Smooth muscle cell (in vitro differentiated cells): ENCODE measurements around the gene IL5. TPM values are rescaled to one million over a fixed set of nuclear protein-coding genes. Genes with fewer than 3 reads are reported as not detected.
A peak's percentile ranks its signal among the peaks of the same experiment; 100 is the strongest.

Experiments used
- DNase-seq: peaks from one replicate; lab custom pipeline; 2025; ENCODE audit not compliant: unreplicated experiment; lab: John Stamatoyannopoulos, UW
- H2AFZ ChIP-seq: fragments of 200-600 bp; sonication (generic); 2 replicates; pipeline ENCODE4 v1.6.0; 2016; ENCODE audit warnings: antibody characterized with exemption, low read depth, mild to moderate bottlenecking
- H3F3A ChIP-seq: fragments of 200-600 bp; sonication (generic); 2 replicates; pipeline ENCODE4 v1.6.0; 2017; ENCODE audit warnings: antibody characterized with exemption, low read depth
- H3K27ac ChIP-seq: fragments of 200-600 bp; sonication (generic); 2 replicates; pipeline ENCODE4 v1.5.1; 2016; ENCODE audit warnings: low read depth, mild to moderate bottlenecking
- H3K27me3 ChIP-seq: fragments of 200-600 bp; sonication (generic); 2 replicates; pipeline ENCODE4 v1.6.1; 2016; ENCODE audit warnings: low read depth, mild to moderate bottlenecking
- H3K36me3 ChIP-seq: fragments of 200-600 bp; sonication (generic); 2 replicates; pipeline ENCODE4 v1.5.1; 2016; ENCODE audit warnings: low read depth
- H3K4me1 ChIP-seq: fragments of 200-600 bp; sonication (generic); 2 replicates; pipeline ENCODE4 v1.5.1; 2016; ENCODE audit warnings: low read depth
- H3K4me2 ChIP-seq: fragments of 200-600 bp; sonication (generic); 2 replicates; pipeline ENCODE4 v1.6.0; 2016; ENCODE audit warnings: mild to moderate bottlenecking
- H3K4me3 ChIP-seq: fragments of 200-600 bp; sonication (generic); 2 replicates; pipeline ENCODE4 v1.5.1; 2016; ENCODE audit warnings: mild to moderate bottlenecking
- H3K79me2 ChIP-seq: fragments of 200-600 bp; sonication (generic); 2 replicates; pipeline ENCODE4 v1.6.0; 2016; ENCODE audit warnings: low read depth, mild to moderate bottlenecking
- H3K9ac ChIP-seq: fragments of 200-600 bp; sonication (generic); 2 replicates; pipeline ENCODE4 v1.6.0; 2016; ENCODE audit warnings: low read depth
- H3K9me3 ChIP-seq: fragments of 200-600 bp; sonication (generic); replicated peaks from 2 replicates; pipeline ENCODE4 v1.5.1; 2016; ENCODE audit warnings: low read depth
- H4K20me1 ChIP-seq: fragments of 200-600 bp; sonication (generic); 2 replicates; pipeline ENCODE4 v1.6.0; 2016; ENCODE audit warnings: low read depth
- WGBS: methylation state at CpG from one replicate; pipeline ENCODE4 v1.1.7; 2016; ENCODE audit warnings: low lambda C conversion rate; 5-methylcytosine and 5-hydroxymethylcytosine counted together
- polyA plus RNA-seq: library from polyadenylated mRNA; unstranded; fragments of >200 nt; fragmentation: Nextera tagmentation; extraction: Ambion mirVana; gene quantifications from 2 replicates; pipeline ENCODE4 v1.2.1, GENCODE V29; 2016
- total RNA-seq: library from RNA; depleted of rRNA; stranded (reverse); fragments of >200 nt; gene quantifications from 2 replicates; pipeline ENCODE4 v1.2.3, GENCODE V29; 2014
- TF ChIP-seq, protein P1 (sequence below): fragments of 200-600 bp; sonication (generic); IDR thresholded peaks from 2 replicates; pipeline ENCODE4 v1.5.1; 2017; ENCODE audit warnings: borderline replicate concordance, mild to moderate bottlenecking, antibody characterized with exemption; ENCODE audit not compliant: insufficient read depth, poor library complexity, severe bottlenecking

Gene IL5
- total and polyA plus RNA-seq, 2 experiments from 2014 or later: not detected

DNA sequence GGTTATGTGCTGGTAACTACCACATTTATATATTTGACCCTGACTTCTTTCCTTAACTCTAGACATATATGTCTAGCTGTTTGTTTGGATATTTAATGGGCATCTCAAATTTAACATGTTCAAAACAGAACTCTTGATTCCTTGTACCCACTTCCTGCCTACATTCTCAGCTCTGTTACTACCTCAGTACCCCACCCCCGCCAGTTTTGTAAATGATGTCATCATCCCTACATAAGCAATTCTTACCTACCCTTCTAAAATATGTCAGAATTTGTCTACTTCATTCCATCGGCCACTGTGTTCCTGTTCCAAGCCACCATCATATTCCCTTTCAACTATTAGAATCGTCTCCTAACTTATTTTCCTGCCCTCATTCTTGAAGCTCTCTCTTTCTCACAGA, 18.3 kb upstream of the IL5 start:
- Histone ChIP-seq H3K27me3 (no peaks in the 10 kb centered on the region), H3K27ac (no peak overlapping the region), H3K79me2 (peaks cover 31% of the 10 kb centered on the region), H3K9ac (no peak overlapping the region), H4K20me1 (no peaks in the 10 kb centered on the region), H2AFZ (no peak overlapping the region), H3K4me2 (no peak overlapping the region), H3K4me3 (no peak overlapping the region), H3K36me3 (peaks cover 30% of the 10 kb centered on the region), H3K4me1 (peaks cover 14% of the 10 kb centered on the region), H3F3A (peaks cover 7% of the 10 kb centered on the region), H3K9me3 (peaks cover 6% of the 10 kb centered on the region)
- whole genome bisulfite sequencing: 96% methylated on average over 3 of the region's 3 CpGs
- TF ChIP-seq, protein P1, sequence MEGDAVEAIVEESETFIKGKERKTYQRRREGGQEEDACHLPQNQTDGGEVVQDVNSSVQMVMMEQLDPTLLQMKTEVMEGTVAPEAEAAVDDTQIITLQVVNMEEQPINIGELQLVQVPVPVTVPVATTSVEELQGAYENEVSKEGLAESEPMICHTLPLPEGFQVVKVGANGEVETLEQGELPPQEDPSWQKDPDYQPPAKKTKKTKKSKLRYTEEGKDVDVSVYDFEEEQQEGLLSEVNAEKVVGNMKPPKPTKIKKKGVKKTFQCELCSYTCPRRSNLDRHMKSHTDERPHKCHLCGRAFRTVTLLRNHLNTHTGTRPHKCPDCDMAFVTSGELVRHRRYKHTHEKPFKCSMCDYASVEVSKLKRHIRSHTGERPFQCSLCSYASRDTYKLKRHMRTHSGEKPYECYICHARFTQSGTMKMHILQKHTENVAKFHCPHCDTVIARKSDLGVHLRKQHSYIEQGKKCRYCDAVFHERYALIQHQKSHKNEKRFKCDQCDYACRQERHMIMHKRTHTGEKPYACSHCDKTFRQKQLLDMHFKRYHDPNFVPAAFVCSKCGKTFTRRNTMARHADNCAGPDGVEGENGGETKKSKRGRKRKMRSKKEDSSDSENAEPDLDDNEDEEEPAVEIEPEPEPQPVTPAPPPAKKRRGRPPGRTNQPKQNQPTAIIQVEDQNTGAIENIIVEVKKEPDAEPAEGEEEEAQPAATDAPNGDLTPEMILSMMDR: no peak
- no peak for DNase-seq

DNA sequence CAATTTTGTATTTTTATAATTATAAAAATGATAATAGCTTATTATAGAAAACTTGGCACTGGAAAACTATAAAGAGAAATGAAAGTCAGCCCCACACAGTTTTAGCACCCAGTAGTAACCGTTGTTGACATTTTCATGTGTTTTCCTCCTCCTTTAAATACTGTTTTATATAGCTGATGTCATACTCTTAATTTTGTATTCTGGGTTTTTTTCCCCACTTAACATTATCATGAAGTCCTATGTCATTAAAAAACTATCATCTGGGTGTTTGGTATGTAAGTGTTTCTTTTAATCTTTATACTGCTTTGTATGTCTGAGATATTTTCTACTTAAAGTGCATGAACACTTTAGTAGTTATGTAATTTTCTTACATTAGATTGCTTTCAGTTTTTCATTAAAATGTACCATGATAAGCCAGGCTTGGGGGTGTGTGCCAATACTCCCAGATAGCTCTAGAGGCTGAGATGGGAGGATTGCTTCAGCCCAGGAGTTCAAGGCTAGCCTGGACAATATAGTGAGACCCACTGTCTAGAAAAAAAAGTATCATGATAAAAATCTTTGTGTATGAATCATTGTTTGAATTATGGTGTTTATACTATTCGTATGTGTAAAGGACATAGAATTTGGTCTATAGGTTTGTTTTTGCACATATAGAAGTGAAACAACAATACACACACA, 16.2 kb upstream of the IL5 start:
- H3K9ac ChIP-seq: no peak overlapping the region
- peaks cover 28% of the 10 kb centered on the region for H3K36me3 ChIP-seq
- H3K4me2 ChIP-seq: no peak overlapping the region
- H3K4me1 ChIP-seq: peaks cover 14% of the 10 kb centered on the region
- H3K4me3 ChIP-seq: no peak overlapping the region
- H3F3A ChIP-seq: peaks cover 7% of the 10 kb centered on the region
- H4K20me1 ChIP-seq: no peaks in the 10 kb centered on the region
- no peak overlapping the region for H3K27ac ChIP-seq
- no peak for DNase-seq
- WGBS: 93% methylated on average over 2 of the region's 2 CpGs
- H3K27me3 ChIP-seq: no peaks in the 10 kb centered on the region
- no peak overlapping the region for H2AFZ ChIP-seq
- peaks cover 31% of the 10 kb centered on the region for H3K79me2 ChIP-seq
- H3K9me3 ChIP-seq: peaks cover 6% of the 10 kb centered on the region
- TF ChIP-seq, protein P1: no peak

DNA sequence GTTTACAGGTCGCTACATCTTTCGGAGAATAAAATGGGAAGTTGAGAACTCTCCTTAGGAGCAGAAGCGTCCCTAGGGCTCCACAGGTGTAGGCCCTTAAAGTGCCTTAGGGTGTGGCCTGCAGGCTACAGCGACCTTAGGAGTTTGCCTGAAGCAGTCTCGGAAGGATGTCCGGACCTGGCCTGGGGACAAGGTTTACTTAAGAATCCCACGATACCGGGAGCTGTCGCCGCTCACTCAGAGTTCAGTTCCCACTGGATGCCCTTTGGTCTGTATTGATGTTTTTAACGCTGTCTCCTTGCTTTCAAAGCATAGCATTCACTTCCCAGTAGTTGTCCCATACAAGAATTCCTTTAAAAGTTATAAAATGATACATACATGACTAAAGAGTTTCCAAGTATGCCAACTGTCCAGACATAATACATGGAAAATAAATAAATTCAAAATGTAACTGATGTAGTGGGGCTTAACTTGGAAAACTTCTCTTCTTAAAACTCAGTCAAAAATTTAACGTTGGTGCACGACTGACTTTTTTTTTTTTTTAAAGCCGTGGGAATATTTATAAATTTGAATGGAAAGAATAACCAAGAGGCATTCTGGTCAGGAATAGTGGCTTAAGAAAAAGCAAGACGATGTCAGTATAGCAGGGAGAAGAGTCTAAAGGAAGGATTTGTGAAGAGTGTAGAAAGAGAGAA, 14.3 kb upstream of the IL5 start:
- Histone ChIP-seq H3K36me3 (peaks cover 9% of the 10 kb centered on the region), H3K9me3 (no peaks in the 10 kb centered on the region), H3K27ac (peak overlapping the region; percentile 58), H2AFZ (peak overlapping the region; percentile 100), H3K4me3 (peak overlapping the region; percentile 87), H4K20me1 (no peaks in the 10 kb centered on the region), H3K4me1 (peaks cover 14% of the 10 kb centered on the region), H3K27me3 (no peaks in the 10 kb centered on the region), H3F3A (peaks cover 7% of the 10 kb centered on the region), H3K79me2 (peaks cover 17% of the 10 kb centered on the region), H3K9ac (peak overlapping the region; percentile 8), H3K4me2 (peak overlapping the region; percentile 99)
- TF ChIP-seq, protein P1: no peak
- DNase-seq: no peak
- WGBS: 7% methylated on average over 15 of the region's 15 CpGs
